Natural killer cell (primary cell): Measurements from ENCODE around the gene ANKDD1A. TPM values are rescaled to one million over a fixed set of nuclear protein-coding genes. Genes with fewer than 3 reads are reported as not detected.

Experiments
- ATAC-seq, 3 donors: fragments of 150-1000 bp in 2 of 3; fragments of 200-7000 bp in 1 of 3; cut with Tn5 transposase; 1 replicate in 1 of 3; 2 replicates in 2 of 3; pipeline ENCODE4 v1.10.0; 2021; ENCODE audit warnings: mild to moderate bottlenecking in 2 of 3, moderate library complexity in 2 of 3
- DNase-seq, 2 donors: peaks; one replicate each; pipeline versions ENCODE4 v3.0.0 to v3.0.0-alpha.2; 2013 to 2021; ENCODE audit warnings: mixed read lengths in 1 of 2
- H3K27ac ChIP-seq: one replicate; pipeline ENCODE4 v1.5.1; 2013; ENCODE audit warnings: mild to moderate bottlenecking, low read length
- H3K27me3 ChIP-seq: one replicate; pipeline ENCODE4 v1.6.1; 2013; ENCODE audit warnings: low read length; ENCODE audit not compliant: control insufficient read depth, insufficient read depth
- H3K36me3 ChIP-seq: one replicate; pipeline ENCODE4 v1.6.1; 2013; ENCODE audit warnings: low read length; ENCODE audit not compliant: control insufficient read depth, insufficient read depth
- H3K4me1 ChIP-seq: one replicate; pipeline ENCODE4 v1.6.1; 2013; ENCODE audit warnings: low read length; ENCODE audit not compliant: control insufficient read depth, insufficient read depth
- H3K4me3 ChIP-seq: one replicate; pipeline ENCODE4 v1.5.1; 2013; ENCODE audit warnings: low read length
- H3K9me3 ChIP-seq: one replicate; pipeline ENCODE4 v1.6.1; 2013; ENCODE audit warnings: low read length; ENCODE audit not compliant: control insufficient read depth, insufficient read depth
- H3K27ac Mint-ChIP-seq, 2 donors: one replicate each; pipeline ENCODE4 v1.8.0; 2022; ENCODE audit warnings: mild to moderate bottlenecking in 2 of 2, mixed read lengths in 2 of 2, moderate library complexity in 1 of 2
- H3K27me3 Mint-ChIP-seq, 2 donors: one replicate each; pipeline ENCODE4 v1.8.0; 2022; ENCODE audit warnings: low read depth in 2 of 2, mixed read lengths in 2 of 2
- H3K36me3 Mint-ChIP-seq: one replicate; pipeline ENCODE4 v1.8.0; 2022; ENCODE audit warnings: mixed read lengths
- H3K4me1 Mint-ChIP-seq, 2 donors: one replicate each; pipeline ENCODE4 v1.8.0; 2022; ENCODE audit warnings: mixed read lengths in 2 of 2
- H3K4me3 Mint-ChIP-seq: one replicate; pipeline ENCODE4 v1.8.0; 2022; ENCODE audit warnings: mild to moderate bottlenecking, moderate library complexity, mixed read lengths
- H3K9me3 Mint-ChIP-seq, 2 donors: one replicate each; pipeline ENCODE4 v1.8.0; 2022; ENCODE audit warnings: mixed read lengths in 2 of 2
- CTCF ChIP-seq: fragments of 200-600 bp; IDR thresholded peaks from one replicate; pipeline ENCODE4 v1.8.0; 2022; ENCODE audit warnings: antibody characterized with exemption
- WGBS: methylation state at CpG from one replicate; pipeline ENCODE4 v1.1.7; 2013; ENCODE audit warnings: missing lambda C conversion rate; ENCODE audit not compliant: insufficient coverage; 5-methylcytosine and 5-hydroxymethylcytosine counted together
- intact Hi-C: fragments of 100-400 bp; cut with micrococcal nuclease; formaldehyde crosslinking; loops from one replicate; pipeline ENCODE4 v1.14.2; 2022
- total RNA-seq, 4 donors: library from RNA; stranded (reverse); fragments of 120-200 nt in 1 of 4; gene quantifications; one replicate each; pipeline versions ENCODE4 v1.2.3 to v1.2.4, GENCODE V29; 2013 to 2022

ANKDD1A gene
- total RNA-seq, 3 donors from 2014 or later (not counting 1 experiment from before 2014, with no cell fraction given) = 13.7 to 16.2 (median 13.9) TPM

DNA sequence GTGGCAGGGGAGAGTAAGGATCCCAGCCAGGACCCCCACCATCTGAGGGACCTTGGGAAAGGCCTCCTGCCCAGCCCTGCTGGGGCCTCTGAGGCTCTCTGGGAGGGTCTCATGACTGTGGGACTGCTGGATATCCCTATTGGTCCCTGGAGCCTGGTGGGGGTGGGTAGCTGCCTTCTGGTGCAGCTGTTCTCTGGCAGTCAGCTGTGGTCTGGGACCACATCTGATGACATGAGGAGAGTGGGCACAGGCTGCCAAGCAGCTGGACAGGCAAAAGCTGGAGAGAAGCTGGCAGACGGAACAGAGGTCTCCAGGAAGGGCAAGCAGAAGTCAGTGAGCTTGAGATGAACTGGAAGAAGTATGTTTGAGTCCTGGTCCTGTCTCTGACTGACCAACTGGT, 47.6 kb upstream of the ANKDD1A start:
- Mint-ChIP-seq H3K36me3 (no peaks in the 10 kb centered on the region), H3K27me3 (no peaks in the 10 kb centered on the region), H3K4me1 (peaks cover 7 to 41% of the 10 kb centered on the region in 2 donors), H3K4me3 (no peak overlapping the region), H3K9me3 (no peaks in the 10 kb centered on the region), H3K27ac (peak overlapping the region; percentile 57 to 79)
- DNase-seq = no peak
- 87% methylated on average over 1 of the region's 1 CpG for WGBS
- intact Hi-C loops = no loop called here
- no peak for TF ChIP-seq CTCF
- Histone ChIP-seq H3K4me1 (peaks cover 8% of the 10 kb centered on the region), H3K27me3 (no peaks in the 10 kb centered on the region), H3K27ac (no peak overlapping the region), H3K36me3 (peaks cover 71% of the 10 kb centered on the region), H3K9me3 (no peaks in the 10 kb centered on the region), H3K4me3 (no peak overlapping the region)
- ATAC-seq = no peak

GRCh38 chr15:64865126-64865997, 46.3 kb upstream of the ANKDD1A start:
- H3K27ac ChIP-seq = no peak overlapping the region
- no peak for ATAC-seq
- no peak overlapping the region for H3K27ac Mint-ChIP-seq
- H3K4me3 ChIP-seq = no peak overlapping the region
- H3K9me3 ChIP-seq = no peaks in the 10 kb centered on the region
- no peak for DNase-seq
- peaks cover 60% of the 10 kb centered on the region for H3K36me3 ChIP-seq
- no peak for TF ChIP-seq CTCF
- H3K4me1 ChIP-seq = peaks cover 7% of the 10 kb centered on the region
- H3K4me3 Mint-ChIP-seq = no peak overlapping the region
- 84% methylated on average over 12 of the region's 12 CpGs for WGBS
- H3K4me1 Mint-ChIP-seq = peaks cover 11 to 46% of the 10 kb centered on the region in 2 donors
- H3K27me3 ChIP-seq = no peaks in the 10 kb centered on the region
- no peaks in the 10 kb centered on the region for H3K27me3 Mint-ChIP-seq
- H3K36me3 Mint-ChIP-seq = no peaks in the 10 kb centered on the region
- H3K9me3 Mint-ChIP-seq = no peaks in the 10 kb centered on the region
- intact Hi-C loops = no loop called here

DNA sequence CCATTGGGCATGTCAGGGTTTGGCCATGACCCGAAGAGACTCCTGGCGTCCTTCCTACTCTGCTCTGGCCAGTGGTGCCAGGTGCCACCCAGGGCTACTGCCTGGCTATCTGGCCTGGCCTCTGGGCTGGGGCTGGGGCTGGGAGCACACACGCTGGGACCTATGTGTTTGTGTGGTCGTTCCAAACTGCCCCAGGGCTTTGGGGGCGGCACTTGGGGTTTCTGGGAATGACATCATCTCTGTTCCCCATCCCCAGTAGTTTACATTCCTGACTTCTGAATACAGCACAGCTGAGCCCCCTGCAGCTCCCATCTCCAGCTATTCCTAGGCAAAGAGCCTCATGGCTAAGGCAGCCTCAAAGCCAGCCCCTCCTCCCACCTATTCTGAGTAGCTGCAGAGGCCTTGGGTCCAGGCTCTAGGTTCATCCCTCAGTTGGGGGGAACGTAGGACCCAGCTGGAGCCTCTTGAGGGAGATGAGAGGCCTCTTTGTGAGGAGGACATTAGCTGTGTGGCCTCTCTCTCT, 45.6 kb upstream of the ANKDD1A start:
- H3K27ac Mint-ChIP-seq = peak overlapping the region; percentile 50 to 68
- no peak overlapping the region for H3K4me3 Mint-ChIP-seq
- Histone ChIP-seq H3K9me3 (no peaks in the 10 kb centered on the region), H3K36me3 (peaks cover 53% of the 10 kb centered on the region), H3K27ac (no peak overlapping the region), H3K4me1 (peaks cover 12% of the 10 kb centered on the region), H3K27me3 (no peaks in the 10 kb centered on the region), H3K4me3 (no peak overlapping the region)
- no peak for TF ChIP-seq CTCF
- DNase-seq (no peak), ATAC-seq (no peak)
- peaks cover 13 to 52% of the 10 kb centered on the region in 2 donors for H3K4me1 Mint-ChIP-seq
- no peaks in the 10 kb centered on the region for H3K36me3 Mint-ChIP-seq
- intact Hi-C loops = no loop called here
- WGBS = 96% methylated on average over 6 of the region's 6 CpGs
- no peaks in the 10 kb centered on the region for H3K27me3 Mint-ChIP-seq
- H3K9me3 Mint-ChIP-seq = no peaks in the 10 kb centered on the region
